Gastrocnemius medialis (tissue), 4 donors: ENCODE results near the gene KRT3.

Experiments
- POLR2A ChIP-seq, 2 donors: fragments of 450-650 bp; IDR thresholded peaks; one replicate each; pipeline ENCODE4 v1.6.1; 2017; ENCODE audit warnings: antibody characterized with exemption in 2 of 2, mild to moderate bottlenecking in 2 of 2, moderate library complexity in 2 of 2
- TF ChIP-seq, protein P1 (sequence below), 5 experiments: fragments of 450-650 bp in 3 of 5; fragments of 200-600 bp in 2 of 5; sonication (generic) in 2 of 5; IDR thresholded peaks in 4 of 5; conservative IDR thresholded peaks in 1 of 5; 1 replicate in 4 of 5; 2 replicates in 1 of 5; pipeline ENCODE4 v1.5.1; 2016 to 2019; ENCODE audit warnings: antibody characterized with exemption in 5 of 5, mild to moderate bottlenecking in 3 of 5, moderate library complexity in 3 of 5

DNA sequence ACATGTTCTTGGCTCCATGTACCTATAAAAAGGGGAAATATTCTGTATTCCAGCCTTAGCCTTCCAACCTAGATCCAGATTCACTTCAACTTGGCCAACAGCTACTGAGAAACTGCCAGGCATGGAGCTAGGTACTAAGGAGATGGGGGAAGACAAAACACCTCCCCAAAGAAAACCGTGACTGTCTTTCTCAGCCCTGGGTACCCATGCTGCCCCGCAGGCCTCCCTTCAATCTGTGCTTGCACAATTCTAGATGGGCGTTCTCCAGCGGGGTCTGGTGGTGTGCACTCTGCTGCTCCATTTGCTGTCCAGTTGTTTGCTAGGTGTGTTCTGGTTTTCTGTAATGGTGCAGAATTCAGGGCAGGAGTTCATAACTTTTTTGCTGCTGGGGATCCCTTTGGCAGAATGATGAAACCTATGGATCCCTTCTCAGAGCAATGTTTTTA is 18.8 kb upstream of the KRT3 start:
- TF ChIP-seq, protein P1, sequence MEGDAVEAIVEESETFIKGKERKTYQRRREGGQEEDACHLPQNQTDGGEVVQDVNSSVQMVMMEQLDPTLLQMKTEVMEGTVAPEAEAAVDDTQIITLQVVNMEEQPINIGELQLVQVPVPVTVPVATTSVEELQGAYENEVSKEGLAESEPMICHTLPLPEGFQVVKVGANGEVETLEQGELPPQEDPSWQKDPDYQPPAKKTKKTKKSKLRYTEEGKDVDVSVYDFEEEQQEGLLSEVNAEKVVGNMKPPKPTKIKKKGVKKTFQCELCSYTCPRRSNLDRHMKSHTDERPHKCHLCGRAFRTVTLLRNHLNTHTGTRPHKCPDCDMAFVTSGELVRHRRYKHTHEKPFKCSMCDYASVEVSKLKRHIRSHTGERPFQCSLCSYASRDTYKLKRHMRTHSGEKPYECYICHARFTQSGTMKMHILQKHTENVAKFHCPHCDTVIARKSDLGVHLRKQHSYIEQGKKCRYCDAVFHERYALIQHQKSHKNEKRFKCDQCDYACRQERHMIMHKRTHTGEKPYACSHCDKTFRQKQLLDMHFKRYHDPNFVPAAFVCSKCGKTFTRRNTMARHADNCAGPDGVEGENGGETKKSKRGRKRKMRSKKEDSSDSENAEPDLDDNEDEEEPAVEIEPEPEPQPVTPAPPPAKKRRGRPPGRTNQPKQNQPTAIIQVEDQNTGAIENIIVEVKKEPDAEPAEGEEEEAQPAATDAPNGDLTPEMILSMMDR (IDR thresholded peaks at IDR 0.05 in 4 of 5, conservative IDR thresholded peaks at IDR 0.05 in 1 of 5): no peak
- no peak for TF ChIP-seq POLR2A (IDR thresholded peaks at IDR 0.05)
